Spleen (tissue), 11 donors: ENCODE results near the gene C20orf96. TPM values are rescaled to one million over a fixed set of nuclear protein-coding genes. Genes with fewer than 3 reads are reported as not detected.

Source experiments
- DNase-seq: peaks from one replicate; pipeline ENCODE4 v3.0.0-alpha.2; 2020
- H3K27ac ChIP-seq, 8 donors: fragments of 200-600 bp; sonication (generic) in 7 of 8; 1 replicate in 4 of 8; 2 replicates in 4 of 8; pipeline versions ENCODE4 v1.5.0 to v1.8.0; 2016 to 2021; ENCODE audit warnings: inconsistent platforms in 4 of 8, mild to moderate bottlenecking in 4 of 8, moderate library complexity in 1 of 8
- H3K27me3 ChIP-seq, 7 donors: fragments of 200-600 bp; sonication (generic) in 6 of 7; replicated peaks in 1 of 7; 1 replicate in 4 of 7; 2 replicates in 3 of 7; pipeline versions ENCODE4 v1.5.0 to v1.8.0; 2016 to 2021; ENCODE audit warnings: inconsistent platforms in 3 of 7, mild to moderate bottlenecking in 1 of 7
- H3K36me3 ChIP-seq, 6 donors: fragments of 200-600 bp; sonication (generic) in 5 of 6; 1 replicate in 4 of 6; 2 replicates in 2 of 6; pipeline versions ENCODE4 v1.5.0 to v1.8.0; 2016 to 2021; ENCODE audit warnings: inconsistent platforms in 2 of 6
- H3K4me1 ChIP-seq, 6 donors: fragments of 200-600 bp; sonication (generic) in 5 of 6; 1 replicate in 3 of 6; 2 replicates in 3 of 6; pipeline versions ENCODE4 v1.5.0 to v1.8.0; 2016 to 2021; ENCODE audit warnings: inconsistent platforms in 3 of 6
- H3K4me3 ChIP-seq, 8 donors: fragments of 200-600 bp; sonication (generic) in 7 of 8; 1 replicate in 4 of 8; 2 replicates in 4 of 8; pipeline versions ENCODE4 v1.5.0 to v1.8.0; 2016 to 2021; ENCODE audit warnings: inconsistent platforms in 4 of 8, mild to moderate bottlenecking in 4 of 8, moderate library complexity in 2 of 8
- H3K9me3 ChIP-seq, 8 donors: fragments of 200-600 bp; sonication (generic) in 7 of 8; 1 replicate in 4 of 8; 2 replicates in 4 of 8; pipeline versions ENCODE4 v1.5.0 to v1.8.0; 2016 to 2021; ENCODE audit warnings: inconsistent platforms in 4 of 8
- CTCF ChIP-seq, 11 experiments: fragments of 200-600 bp in 7 of 11; fragments of 450-650 bp in 4 of 11; sonication (generic) in 4 of 11; IDR thresholded peaks in 8 of 11; conservative IDR thresholded peaks in 3 of 11; 1 replicate in 7 of 11; 2 replicates in 4 of 11; pipeline versions ENCODE4 v1.4.0 to v1.8.0; 2016 to 2021; ENCODE audit warnings: antibody characterized with exemption in 11 of 11, inconsistent platforms in 4 of 11, mild to moderate bottlenecking in 1 of 11
- POLR2A ChIP-seq, 3 donors: fragments of 450-650 bp; IDR thresholded peaks; one replicate each; pipeline ENCODE4 v1.5.1; 2017; ENCODE audit warnings: antibody characterized with exemption in 3 of 3, mild to moderate bottlenecking in 1 of 3
- POLR2AphosphoS5 ChIP-seq, 3 donors: sonication (generic); formaldehyde crosslinking; IDR thresholded peaks; one replicate each; pipeline ENCODE4 v1.5.1; 2017; ENCODE audit warnings: antibody characterized with exemption in 3 of 3
- WGBS, 5 donors: extraction: QIAGEN DNeasy Blood & Tissue Kit in 3 of 5; methylation state at CpG; one replicate each; pipeline versions ENCODE4 v1.1.5 to v1.1.7; 2013 to 2018; 5-methylcytosine and 5-hydroxymethylcytosine counted together
- intact Hi-C: fragments of 100-400 bp; cut with DNase I; formaldehyde crosslinking; loops from one replicate; pipeline ENCODE4 v1.15.0; 2023; ENCODE audit warnings: low total_unique reads
- polyA plus RNA-seq, 3 donors: library from polyadenylated mRNA; stranded (reverse); fragments of 200-250 nt; gene quantifications; one replicate each; pipeline ENCODE4 v1.2.1, GENCODE V29; 2013
- total RNA-seq, 7 donors: library from RNA; depleted of rRNA in 3 of 7; stranded (reverse); fragments of >200 nt in 3 of 7; fragmentation: NEBNext Ultra II Directional in 4 of 7; extraction: Animal tissue kit (Norgen Biotek cat#: 25700) in 4 of 7; gene quantifications; one replicate each; pipeline versions ENCODE4 v1.1.0 to v1.2.1, GENCODE V29; 2016 to 2021
- donor health status: healthy with polysubstance abuse.
- donor health status: DM: no; HTN: no; CAD: no; lungs with moderate emphysema.
- donor health status: DM: no; HTN: no; CAD: no.
- donor health status: Bipolar disorder and iron deficiency.
- donor health status: healthy.
- donor health status: DM: no; HTN: no; CAD: no.
- donor health status: DM: yes; HTN: yes; CAD: no.

C20orf96 gene
- total and polyA plus RNA-seq, 10 donors = 2.3 to 10.4 (median 6.2) TPM

DNA sequence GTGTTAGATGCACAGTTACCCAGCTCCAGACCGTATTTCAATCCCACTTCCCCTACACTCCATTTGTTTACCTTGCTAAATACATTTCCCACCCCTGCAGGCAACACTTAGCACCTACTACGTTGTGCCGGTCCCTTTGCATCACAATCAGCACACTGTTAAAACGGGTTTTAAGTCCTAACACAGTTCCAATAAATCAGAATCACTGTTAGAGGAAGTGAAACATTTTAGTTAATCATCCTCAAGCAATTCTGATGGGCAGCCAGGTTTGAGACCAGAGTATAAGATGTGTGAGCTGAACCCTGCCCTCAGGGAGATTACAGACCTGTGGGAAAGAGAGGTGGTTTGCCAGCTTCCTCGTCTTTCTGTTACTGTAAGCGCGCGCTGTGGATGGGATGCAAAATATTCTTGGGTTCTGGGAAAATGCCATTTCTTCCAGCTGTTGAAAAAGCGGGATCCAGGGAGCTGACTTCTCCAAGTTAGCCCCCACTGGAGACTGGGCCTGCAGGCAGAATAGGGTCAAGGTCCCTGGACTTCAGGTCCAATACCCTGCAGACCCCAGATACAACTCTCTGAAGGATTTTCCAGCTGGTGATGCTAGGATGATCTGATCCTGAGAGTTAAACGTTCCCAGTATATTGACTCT is 9.9 kb upstream of the C20orf96 start:
- TF ChIP-seq POLR2AphosphoS5 (IDR thresholded peaks at IDR 0.05) = no peak
- no peak for TF ChIP-seq CTCF (IDR thresholded peaks at IDR 0.05 in 8 of 11, conservative IDR thresholded peaks at IDR 0.05 in 3 of 11)
- TF ChIP-seq POLR2A (IDR thresholded peaks at IDR 0.05) = no peak
- Histone ChIP-seq H3K27me3 (no peaks in the 10 kb centered on the region), H3K36me3 (peaks cover 0 to 27% (median 0%) of the 10 kb centered on the region in 6 donors), H3K4me1 (peaks cover 35 to 66% (median 57%) of the 10 kb centered on the region in 6 donors), H3K9me3 (no peaks in the 10 kb centered on the region), H3K4me3 (peak overlapping the region in 7 of 8 donors; percentile 64 to 91 (median 85)), H3K27ac (peak overlapping the region; percentile 42 to 99 (median 98))
- WGBS, 5 donors = 47 to 65% (median 50%) methylated on average over 10 of the region's 10 CpGs
- no peak for DNase-seq
- intact Hi-C loops = no loop called here

GRCh38 chr20:298776-299391 is 8.3 kb upstream of the C20orf96 start:
- Histone ChIP-seq H3K4me3 (peak overlapping the region; percentile 64 to 91 (median 84)), H3K27me3 (no peaks in the 10 kb centered on the region), H3K4me1 (peaks cover 35 to 66% (median 57%) of the 10 kb centered on the region in 6 donors), H3K27ac (peak overlapping the region; percentile 97 to 99 (median 99)), H3K9me3 (no peaks in the 10 kb centered on the region), H3K36me3 (peaks cover 0 to 27% (median 0%) of the 10 kb centered on the region in 6 donors)
- no peak for TF ChIP-seq POLR2AphosphoS5 (IDR thresholded peaks at IDR 0.05)
- no peak for TF ChIP-seq POLR2A (IDR thresholded peaks at IDR 0.05)
- no peak for TF ChIP-seq CTCF (IDR thresholded peaks at IDR 0.05 in 8 of 11, conservative IDR thresholded peaks at IDR 0.05 in 3 of 11)
- intact Hi-C loops = no loop called here
- no peak for DNase-seq
- 3 to 12% (median 6%) methylated on average over 15 of the region's 15 CpGs for WGBS, 5 donors

DNA sequence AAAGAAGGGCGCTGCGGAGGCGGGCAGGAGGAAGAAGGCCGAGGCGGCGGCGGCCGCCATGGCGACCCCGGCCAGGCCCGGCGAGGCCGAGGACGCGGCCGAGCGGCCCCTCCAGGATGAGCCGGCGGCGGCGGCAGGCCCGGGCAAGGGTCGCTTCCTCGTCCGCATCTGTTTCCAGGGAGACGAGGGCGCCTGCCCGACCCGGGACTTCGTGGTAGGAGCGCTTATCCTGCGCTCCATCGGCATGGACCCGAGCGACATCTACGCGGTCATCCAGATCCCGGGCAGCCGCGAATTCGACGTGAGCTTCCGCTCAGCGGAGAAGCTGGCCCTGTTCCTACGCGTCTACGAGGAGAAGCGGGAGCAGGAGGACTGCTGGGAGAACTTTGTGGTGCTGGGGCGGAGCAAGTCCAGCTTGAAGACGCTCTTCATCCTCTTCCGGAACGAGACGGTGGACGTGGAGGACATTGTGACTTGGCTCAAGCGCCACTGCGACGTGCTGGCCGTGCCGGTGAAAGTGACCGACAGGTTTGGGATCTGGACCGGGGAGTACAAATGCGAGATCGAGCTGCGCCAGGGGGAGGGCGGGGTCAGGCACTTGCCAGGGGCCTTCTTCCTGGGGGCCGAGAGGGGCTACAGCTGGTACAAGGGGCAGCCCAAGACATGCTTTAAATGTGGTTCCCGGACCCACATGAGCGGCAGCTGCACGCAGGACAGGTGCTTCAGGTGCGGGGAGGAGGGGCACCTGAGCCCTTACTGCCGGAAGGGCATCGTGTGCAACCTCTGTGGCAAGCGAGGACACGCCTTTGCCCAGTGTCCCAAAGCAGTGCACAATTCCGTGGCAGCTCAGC is 7.6 kb upstream of the C20orf96 start:
- Histone ChIP-seq H3K27me3 (no peaks in the 10 kb centered on the region), H3K4me1 (peaks cover 35 to 69% (median 57%) of the 10 kb centered on the region in 6 donors), H3K27ac (peak overlapping the region; percentile 97 to 99 (median 99)), H3K9me3 (no peaks in the 10 kb centered on the region), H3K36me3 (peaks cover 0 to 27% (median 0%) of the 10 kb centered on the region in 6 donors), H3K4me3 (peak overlapping the region; percentile 64 to 91 (median 84))
- WGBS, 5 donors = 0 to 1% (median 0%) methylated on average over 23 to 75 of the region's 75 CpGs
- DNase-seq = peak; percentile 92
- intact Hi-C loops = no loop called here
- TF ChIP-seq POLR2AphosphoS5 (IDR thresholded peaks at IDR 0.05) (peak; percentile 75 to 83 (median 76)), POLR2A (IDR thresholded peaks at IDR 0.05) (peak in 1 of 3 donors; percentile 46), CTCF (IDR thresholded peaks at IDR 0.05 in 8 of 11, conservative IDR thresholded peaks at IDR 0.05 in 3 of 11) (no peak)
